ENCODE measurements around the gene XCL2.
A peak's percentile ranks its signal among the peaks of the same experiment; 100 is the strongest.
"Not testable (repeated sequence)": the region's sequence is repeated elsewhere in the genome, so short reads cannot be mapped to it uniquely, and the experiment has no call there.

Gene XCL2

GRCh38 chr1:168543840-168544498, at the start of gene XCL2:
Gene XCL2, minus strand, starts transcription at chr1:168543997. Its CDS starts 33 bp downstream, at chr1:168543964.
- not testable (repeated sequence) for DNase-seq

- no peak for DNase-seq
Observed at GRCh38 chr1:168591641-168592250, 47.9 kb upstream of the XCL2 start.

- no peak for DNase-seq
Observed at GRCh38 chr1:168591066-168591465, 47.3 kb upstream of the XCL2 start.

GRCh38 chr1:168589167-168589566, 45.4 kb upstream of the XCL2 start:
- DNase-seq = no peak

GRCh38 chr1:168585937-168586336, 42.1 kb upstream of the XCL2 start:
- DNase-seq = no peak

- no peak for DNase-seq
Observed at GRCh38 chr1:168585191-168585590, 41.4 kb upstream of the XCL2 start.

GRCh38 chr1:168583571-168583970, 39.8 kb upstream of the XCL2 start:
- no peak for DNase-seq

- DNase-seq = no peak
Observed at GRCh38 chr1:168582688-168583336, 39.0 kb upstream of the XCL2 start.

- DNase-seq = no peak
Observed at GRCh38 chr1:168581817-168582572, 38.2 kb upstream of the XCL2 start.

- not testable (repeated sequence) for DNase-seq
Observed at GRCh38 chr1:168580991-168581390, 37.2 kb upstream of the XCL2 start.

GRCh38 chr1:168580290-168580689, 36.5 kb upstream of the XCL2 start:
- not testable (repeated sequence) for DNase-seq

- not testable (repeated sequence) for DNase-seq
Observed at GRCh38 chr1:168578531-168579185, 34.9 kb upstream of the XCL2 start.

GRCh38 chr1:168576245-168576688, 32.5 kb upstream of the XCL2 start, which contains the start of gene XCL1:
Gene XCL1, plus strand, starts transcription at chr1:168576605. Its CDS starts 33 bp downstream, at chr1:168576638.
- not testable (repeated sequence) for DNase-seq

- peak; percentile 33 for DNase-seq
Observed at GRCh38 chr1:168574234-168574633, 30.4 kb upstream of the XCL2 start.

- no peak for DNase-seq
Observed at GRCh38 chr1:168572633-168573032, 28.8 kb upstream of the XCL2 start.

- no peak for DNase-seq
Observed at GRCh38 chr1:168570652-168571051, 26.9 kb upstream of the XCL2 start.

- no peak for DNase-seq
Observed at GRCh38 chr1:168568346-168568745, 24.5 kb upstream of the XCL2 start.

GRCh38 chr1:168567568-168567967, 23.8 kb upstream of the XCL2 start:
- DNase-seq = no peak

GRCh38 chr1:168567007-168567406, 23.2 kb upstream of the XCL2 start:
- no peak for DNase-seq

- no peak for DNase-seq
Observed at GRCh38 chr1:168565825-168566224, 22.0 kb upstream of the XCL2 start.

GRCh38 chr1:168561989-168562388, 18.2 kb upstream of the XCL2 start:
- DNase-seq = no peak

GRCh38 chr1:168560370-168560769, 16.6 kb upstream of the XCL2 start:
- no peak for DNase-seq

- no peak for DNase-seq
Observed at GRCh38 chr1:168556647-168557046, 12.8 kb upstream of the XCL2 start.
